H9 (cell line): Measurements from ENCODE around the gene ORAI2. TPM values are rescaled to one million over a fixed set of nuclear protein-coding genes. Genes with fewer than 3 reads are reported as not detected.

Experiments used
- DNase-seq: peaks from one replicate; pipeline ENCODE4 v3.0.0-alpha.2; 2017
- H2AFZ ChIP-seq: one replicate; pipeline ENCODE4 v1.6.1; 2013; ENCODE audit warnings: mild to moderate bottlenecking, low read length, control low read depth, moderate library complexity
- H2AK5ac ChIP-seq: 2 replicates; pipeline ENCODE4 v1.6.1; 2013; ENCODE audit warnings: low read length, control low read depth, mixed read lengths; ENCODE audit not compliant: insufficient read length
- H2BK120ac ChIP-seq: one replicate; pipeline ENCODE4 v1.6.1; 2013; ENCODE audit warnings: low read depth, mild to moderate bottlenecking, low read length, control low read depth, inconsistent platforms; ENCODE audit not compliant: poor library complexity, severe bottlenecking
- H2BK12ac ChIP-seq: 2 replicates; pipeline ENCODE4 v1.6.1; 2013; ENCODE audit warnings: low read length, control low read depth, mixed read lengths, low read depth; ENCODE audit not compliant: insufficient read length
- H2BK15ac ChIP-seq: 2 replicates; pipeline ENCODE4 v1.6.1; 2013; ENCODE audit warnings: low read depth, low read length, control low read depth
- H2BK20ac ChIP-seq: one replicate; pipeline ENCODE4 v1.6.1; 2013; ENCODE audit warnings: low read depth, mild to moderate bottlenecking, low read length, control low read depth, inconsistent platforms; ENCODE audit not compliant: poor library complexity, severe bottlenecking
- H2BK5ac ChIP-seq: 2 replicates; pipeline ENCODE4 v1.6.1; 2013; ENCODE audit warnings: low read length, control low read depth, mixed read lengths; ENCODE audit not compliant: insufficient read length
- H3K14ac ChIP-seq: 2 replicates; pipeline ENCODE4 v1.6.1; 2013; ENCODE audit warnings: low read length, control low read depth; ENCODE audit not compliant: insufficient read depth
- H3K18ac ChIP-seq: 2 replicates; pipeline ENCODE4 v1.6.1; 2013; ENCODE audit warnings: low read depth, mild to moderate bottlenecking, mixed read lengths, low read length, control low read depth; ENCODE audit not compliant: insufficient read length
- H3K23ac ChIP-seq: 2 replicates; pipeline ENCODE4 v1.6.1; 2013; ENCODE audit warnings: low read length, control low read depth, mixed read lengths, low read depth; ENCODE audit not compliant: insufficient read length
- H3K23me2 ChIP-seq: 2 replicates; pipeline ENCODE4 v1.6.1; 2013; ENCODE audit warnings: low read depth, mild to moderate bottlenecking, mixed read lengths, low read length, control low read depth; ENCODE audit not compliant: insufficient read length, poor library complexity, severe bottlenecking
- H3K27ac ChIP-seq: 2 replicates; pipeline ENCODE4 v1.5.1; 2013; ENCODE audit warnings: low read length, control low read depth, mixed read lengths, low read depth; ENCODE audit not compliant: insufficient read length
- H3K27me3 ChIP-seq: 2 replicates; pipeline ENCODE4 v1.6.1; 2013; ENCODE audit warnings: low read length, control low read depth, inconsistent platforms; ENCODE audit not compliant: insufficient read depth
- H3K4ac ChIP-seq: 2 replicates; pipeline ENCODE4 v1.6.1; 2013; ENCODE audit warnings: low read depth, mild to moderate bottlenecking, control low read depth, inconsistent platforms, low read length, moderate library complexity
- H3K4me1 ChIP-seq: 2 replicates; pipeline ENCODE4 v1.6.1; 2013; ENCODE audit warnings: low read length, control low read depth, inconsistent platforms; ENCODE audit not compliant: insufficient read depth
- H3K4me2 ChIP-seq: 2 replicates; pipeline ENCODE4 v1.6.1; 2013; ENCODE audit warnings: low read length, control low read depth, mixed read lengths; ENCODE audit not compliant: insufficient read length, insufficient read depth
- H3K56ac ChIP-seq: 2 replicates; pipeline ENCODE4 v1.6.1; 2013; ENCODE audit warnings: low read depth, mild to moderate bottlenecking, mixed read lengths, low read length, control low read depth; ENCODE audit not compliant: insufficient read length
- H3K79me1 ChIP-seq: 2 replicates; pipeline ENCODE4 v1.6.1; 2013; ENCODE audit warnings: low read depth, mild to moderate bottlenecking, moderate library complexity, low read length, control low read depth, inconsistent platforms; ENCODE audit not compliant: insufficient read depth, poor library complexity, severe bottlenecking
- H3K79me2 ChIP-seq: 2 replicates; pipeline ENCODE4 v1.6.1; 2013; ENCODE audit warnings: low read length, control low read depth, inconsistent platforms; ENCODE audit not compliant: insufficient read depth
- H3K9ac ChIP-seq: 2 replicates; pipeline ENCODE4 v1.6.1; 2013; ENCODE audit warnings: low read length, control low read depth, mixed read lengths; ENCODE audit not compliant: insufficient read length; ENCODE audit errors: extremely low read depth
- H3K9me3 ChIP-seq: one replicate; pipeline ENCODE4 v1.6.1; 2013; ENCODE audit warnings: low read depth, low read length, inconsistent platforms; ENCODE audit not compliant: control insufficient read depth
- H3T11ph ChIP-seq: one replicate; pipeline ENCODE4 v1.6.1; 2013; ENCODE audit warnings: mild to moderate bottlenecking, low read length, control low read depth, inconsistent platforms
- H4K20me1 ChIP-seq: one replicate; pipeline ENCODE4 v1.6.1; 2013; ENCODE audit not compliant: control insufficient read depth, insufficient read length, insufficient read depth
- H4K5ac ChIP-seq: 2 replicates; pipeline ENCODE4 v1.6.1; 2013; ENCODE audit warnings: low read depth, mild to moderate bottlenecking, mixed read lengths, low read length, control low read depth; ENCODE audit not compliant: insufficient read length
- H4K8ac ChIP-seq: replicated peaks from 2 replicates; pipeline ENCODE4 v1.6.1; 2013; ENCODE audit warnings: low read length, control low read depth, mixed read lengths, low read depth; ENCODE audit not compliant: insufficient read length
- H4K91ac ChIP-seq: 2 replicates; pipeline ENCODE4 v1.6.1; 2013; ENCODE audit warnings: low read depth, mild to moderate bottlenecking, moderate library complexity, mixed read lengths, low read length, control low read depth; ENCODE audit not compliant: insufficient read length
- H3K27ac Mint-ChIP-seq, 3 experiments: 2 replicates in 2 of 3; 3 replicates in 1 of 3; pipeline ENCODE4 v1.8.0; 2020 to 2021; ENCODE audit warnings: mixed read lengths in 3 of 3, mild to moderate bottlenecking in 1 of 3, moderate library complexity in 1 of 3
- H3K27me3 Mint-ChIP-seq: 2 replicates; pipeline ENCODE4 v1.8.0; 2021; ENCODE audit warnings: low read depth, mild to moderate bottlenecking, moderate library complexity, mixed read lengths
- H3K36me3 Mint-ChIP-seq, 3 experiments: 2 replicates in 2 of 3; 3 replicates in 1 of 3; pipeline ENCODE4 v1.8.0; 2020 to 2021; ENCODE audit warnings: low read depth in 3 of 3, mixed read lengths in 3 of 3; ENCODE audit not compliant: insufficient read depth in 1 of 3
- H3K4me1 Mint-ChIP-seq, 2 experiments: 2 replicates each; pipeline ENCODE4 v1.8.0; 2020; ENCODE audit warnings: mixed read lengths in 2 of 2
- H3K4me3 Mint-ChIP-seq, 2 experiments: 2 replicates in 1 of 2; 3 replicates in 1 of 2; pipeline ENCODE4 v1.8.0; 2020 to 2021; ENCODE audit warnings: mild to moderate bottlenecking in 2 of 2, mixed read lengths in 2 of 2, moderate library complexity in 1 of 2
- H3K9me3 Mint-ChIP-seq, 2 experiments: 2 replicates in 1 of 2; 3 replicates in 1 of 2; pipeline ENCODE4 v1.8.0; 2020; ENCODE audit warnings: mild to moderate bottlenecking in 2 of 2, mixed read lengths in 2 of 2, moderate library complexity in 1 of 2
- CTCF ChIP-seq: fragments of 200-600 bp; sonication (generic); conservative IDR thresholded peaks from 3 replicates; pipeline ENCODE4 v1.8.0; 2021; ENCODE audit warnings: antibody characterized with exemption, mild to moderate bottlenecking
- WGBS: extraction: QIAGEN DNeasy Blood & Tissue Kit; methylation state at CpG from one replicate; pipeline ENCODE4 v1.1.7; 2013; ENCODE audit warnings: missing lambda C conversion rate, low lambda C conversion rate, mixed read lengths; ENCODE audit not compliant: insufficient read length; ENCODE audit errors: extremely low coverage; 5-methylcytosine and 5-hydroxymethylcytosine counted together
- total RNA-seq: library from RNA; stranded (reverse); gene quantifications from 2 replicates; pipeline ENCODE4 v1.2.1, GENCODE V29; 2021

Gene ORAI2
- total RNA-seq, 1 experiment from 2014 or later, result 26.6 TPM

- H2BK5ac ChIP-seq, result no peak overlapping the region
- Mint-ChIP-seq H3K27ac (peak overlapping the region in 1 of 3 experiments; percentile 31; a peak in 1 of 7 replicates), H3K36me3 (peaks cover 2 to 17% (median 4%) of the 10 kb centered on the region in 3 experiments; a peak in 5 of 7 replicates), H3K27me3 (peaks cover 4% of the 10 kb centered on the region), H3K9me3 (no peaks in the 10 kb centered on the region), H3K4me1 (peaks cover 18 to 19% of the 10 kb centered on the region in 2 experiments), H3K4me3 (no peak overlapping the region)
- H3K9ac ChIP-seq, result no peak overlapping the region
- H4K20me1 ChIP-seq, result no peaks in the 10 kb centered on the region
- no peak overlapping the region for H3K56ac ChIP-seq
- H3K14ac ChIP-seq, result no peak overlapping the region
- no peaks in the 10 kb centered on the region for H3K27me3 ChIP-seq
- no peaks in the 10 kb centered on the region; the same call in 1 of the 2 replicates for H3K4me1 ChIP-seq
- no peak overlapping the region for H3K4me2 ChIP-seq
- H3K4ac ChIP-seq, result no peak overlapping the region
- no peak overlapping the region for H3K18ac ChIP-seq
- H4K91ac ChIP-seq, result no peak overlapping the region
- H2AK5ac ChIP-seq, result no peak overlapping the region
- H4K5ac ChIP-seq, result no peak overlapping the region
- H3K79me2 ChIP-seq, result no peaks in the 10 kb centered on the region
- H3K23me2 ChIP-seq, result peaks cover 9% of the 10 kb centered on the region
- H3K9me3 ChIP-seq, result no peaks in the 10 kb centered on the region
- H3K27ac ChIP-seq, result no peak overlapping the region
- H2BK12ac ChIP-seq, result no peak overlapping the region
- no peak overlapping the region for H2BK15ac ChIP-seq
- H3K79me1 ChIP-seq, result no peaks in the 10 kb centered on the region
- no peak for DNase-seq
- no peak overlapping the region for H3T11ph ChIP-seq
- no peak overlapping the region for H2AFZ ChIP-seq
- H3K23ac ChIP-seq, result no peak overlapping the region
- no CpG with 5 or more reads among the region's 10 CpGs for WGBS
- H2BK20ac ChIP-seq, result no peak overlapping the region
- no peak for TF ChIP-seq CTCF
- H2BK120ac ChIP-seq, result no peak overlapping the region
- H4K8ac ChIP-seq, result no peak overlapping the region
These were observed 2.7 kb downstream of the ORAI2 start for GRCh38 chr7:102436118-102436517.
